DND-41 (cell line): ENCODE results near the gene ZC3H10.

ENCODE experiments used
- ATAC-seq: fragments of 200-7000 bp; cut with Tn5 transposase; 3 replicates; pipeline ENCODE4 v1.9.1; 2021; ENCODE audit warnings: low read depth; ENCODE audit not compliant: insufficient read depth
- DNase-seq: peaks from one replicate; pipeline ENCODE4 v3.0.0-alpha.2; 2020
- H2AFZ ChIP-seq: 2 replicates; pipeline ENCODE4 v1.6.0; 2012; ENCODE audit warnings: low read depth, low read length
- H3K27ac ChIP-seq: 2 replicates; pipeline ENCODE4 v1.5.1; 2012; ENCODE audit warnings: low read length, inconsistent platforms
- H3K27me3 ChIP-seq: fragments of 200-600 bp; sonication (generic); 2 replicates; pipeline ENCODE4 v1.6.0; 2012; ENCODE audit warnings: low read length, mild to moderate bottlenecking, inconsistent platforms; ENCODE audit not compliant: insufficient read depth, poor library complexity
- H3K36me3 ChIP-seq: 2 replicates; pipeline ENCODE4 v1.5.1; 2012; ENCODE audit warnings: low read length, inconsistent platforms; ENCODE audit not compliant: insufficient read depth
- H3K4me1 ChIP-seq: 2 replicates; pipeline ENCODE4 v1.5.1; 2012; ENCODE audit warnings: mild to moderate bottlenecking, low read length; ENCODE audit not compliant: insufficient read depth
- H3K4me2 ChIP-seq: 2 replicates; pipeline ENCODE4 v1.6.0; 2012; ENCODE audit warnings: mild to moderate bottlenecking, moderate library complexity, low read length, inconsistent platforms; ENCODE audit not compliant: insufficient read depth
- H3K4me3 ChIP-seq, 2 experiments: fragments of 200-600 bp in 1 of 2; shearing (Covaris generic) in 1 of 2; 2 replicates each; pipeline ENCODE4 v1.5.1; 2012 to 2016; ENCODE audit warnings: inconsistent platforms in 2 of 2, low read length in 2 of 2, mild to moderate bottlenecking in 2 of 2, low read depth in 1 of 2, moderate library complexity in 1 of 2
- H3K79me2 ChIP-seq: 2 replicates; pipeline ENCODE4 v1.6.0; 2012; ENCODE audit warnings: low read length, inconsistent platforms; ENCODE audit not compliant: insufficient read depth
- H3K9ac ChIP-seq: 2 replicates; pipeline ENCODE4 v1.6.0; 2012; ENCODE audit warnings: low read depth, mild to moderate bottlenecking, inconsistent platforms, low read length, moderate library complexity
- H3K9me3 ChIP-seq: 2 replicates; pipeline ENCODE4 v1.5.1; 2012; ENCODE audit warnings: low read length, moderate library complexity, mild to moderate bottlenecking, inconsistent platforms; ENCODE audit not compliant: insufficient read depth, severe bottlenecking
- H4K20me1 ChIP-seq: 2 replicates; pipeline ENCODE4 v1.6.0; 2012; ENCODE audit warnings: low read length; ENCODE audit not compliant: insufficient read depth
- EZH2 ChIP-seq: IDR thresholded peaks from 3 replicates; pipeline ENCODE4 v1.6.1; 2012; ENCODE audit warnings: borderline replicate concordance, low read depth, mild to moderate bottlenecking, moderate library complexity, low read length, inconsistent platforms; ENCODE audit not compliant: severe bottlenecking
- TF ChIP-seq, protein P1 (sequence below): IDR thresholded peaks from 2 replicates; pipeline ENCODE4 v1.5.1; 2012; ENCODE audit warnings: borderline replicate concordance, low read length, moderate library complexity, mild to moderate bottlenecking; ENCODE audit not compliant: poor library complexity, severe bottlenecking; ENCODE audit errors: extremely low read depth

ZC3H10 gene

DNA sequence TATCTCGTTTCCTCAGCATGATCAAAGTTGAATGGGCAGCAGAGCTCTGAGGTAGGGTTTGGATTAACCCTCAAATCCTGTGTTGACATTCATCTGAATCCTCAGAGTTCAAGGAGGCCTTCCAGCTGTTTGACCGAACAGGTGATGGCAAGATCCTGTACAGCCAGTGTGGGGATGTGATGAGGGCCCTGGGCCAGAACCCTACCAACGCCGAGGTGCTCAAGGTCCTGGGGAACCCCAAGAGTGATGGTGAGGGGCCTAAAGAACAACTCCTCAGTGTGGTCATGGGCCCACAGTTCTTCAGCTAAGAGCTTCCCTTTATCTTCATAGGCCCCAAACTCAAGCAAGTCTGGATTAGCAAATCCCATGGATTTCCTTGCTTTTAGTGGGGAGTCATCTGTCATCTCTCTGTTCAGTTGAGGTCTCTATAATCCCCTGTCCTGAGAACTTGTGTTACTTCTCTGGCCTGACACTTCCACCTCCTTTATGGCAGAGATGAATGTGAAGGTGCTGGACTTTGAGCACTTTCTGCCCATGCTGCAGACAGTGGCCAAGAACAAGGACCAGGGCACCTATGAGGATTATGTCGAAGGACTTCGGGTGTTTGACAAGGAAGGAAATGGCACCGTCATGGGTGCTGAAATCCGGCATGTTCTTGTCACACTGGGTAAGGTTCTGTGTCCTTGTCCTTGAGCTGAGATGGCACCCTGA is 41.6 kb downstream of the ZC3H10 start:
- peaks cover 67% of the 10 kb centered on the region for H3K36me3 ChIP-seq
- H2AFZ ChIP-seq: no peak overlapping the region
- no peak for ATAC-seq
- H3K27me3 ChIP-seq: no peaks in the 10 kb centered on the region
- H4K20me1 ChIP-seq: peaks cover 13% of the 10 kb centered on the region
- no peak for DNase-seq
- no peaks in the 10 kb centered on the region for H3K9me3 ChIP-seq
- peaks cover 58% of the 10 kb centered on the region for H3K4me1 ChIP-seq
- TF ChIP-seq, protein P1, sequence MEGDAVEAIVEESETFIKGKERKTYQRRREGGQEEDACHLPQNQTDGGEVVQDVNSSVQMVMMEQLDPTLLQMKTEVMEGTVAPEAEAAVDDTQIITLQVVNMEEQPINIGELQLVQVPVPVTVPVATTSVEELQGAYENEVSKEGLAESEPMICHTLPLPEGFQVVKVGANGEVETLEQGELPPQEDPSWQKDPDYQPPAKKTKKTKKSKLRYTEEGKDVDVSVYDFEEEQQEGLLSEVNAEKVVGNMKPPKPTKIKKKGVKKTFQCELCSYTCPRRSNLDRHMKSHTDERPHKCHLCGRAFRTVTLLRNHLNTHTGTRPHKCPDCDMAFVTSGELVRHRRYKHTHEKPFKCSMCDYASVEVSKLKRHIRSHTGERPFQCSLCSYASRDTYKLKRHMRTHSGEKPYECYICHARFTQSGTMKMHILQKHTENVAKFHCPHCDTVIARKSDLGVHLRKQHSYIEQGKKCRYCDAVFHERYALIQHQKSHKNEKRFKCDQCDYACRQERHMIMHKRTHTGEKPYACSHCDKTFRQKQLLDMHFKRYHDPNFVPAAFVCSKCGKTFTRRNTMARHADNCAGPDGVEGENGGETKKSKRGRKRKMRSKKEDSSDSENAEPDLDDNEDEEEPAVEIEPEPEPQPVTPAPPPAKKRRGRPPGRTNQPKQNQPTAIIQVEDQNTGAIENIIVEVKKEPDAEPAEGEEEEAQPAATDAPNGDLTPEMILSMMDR: no peak
- no peak for TF ChIP-seq EZH2
- peak overlapping the region; percentile 67 to 69; a peak in 3 of 4 replicates for H3K4me3 ChIP-seq
- peak overlapping the region; percentile 78 for H3K4me2 ChIP-seq
- H3K79me2 ChIP-seq: peaks cover 60% of the 10 kb centered on the region
- H3K9ac ChIP-seq: peak overlapping the region; percentile 89
- H3K27ac ChIP-seq: peak overlapping the region; percentile 89

DNA sequence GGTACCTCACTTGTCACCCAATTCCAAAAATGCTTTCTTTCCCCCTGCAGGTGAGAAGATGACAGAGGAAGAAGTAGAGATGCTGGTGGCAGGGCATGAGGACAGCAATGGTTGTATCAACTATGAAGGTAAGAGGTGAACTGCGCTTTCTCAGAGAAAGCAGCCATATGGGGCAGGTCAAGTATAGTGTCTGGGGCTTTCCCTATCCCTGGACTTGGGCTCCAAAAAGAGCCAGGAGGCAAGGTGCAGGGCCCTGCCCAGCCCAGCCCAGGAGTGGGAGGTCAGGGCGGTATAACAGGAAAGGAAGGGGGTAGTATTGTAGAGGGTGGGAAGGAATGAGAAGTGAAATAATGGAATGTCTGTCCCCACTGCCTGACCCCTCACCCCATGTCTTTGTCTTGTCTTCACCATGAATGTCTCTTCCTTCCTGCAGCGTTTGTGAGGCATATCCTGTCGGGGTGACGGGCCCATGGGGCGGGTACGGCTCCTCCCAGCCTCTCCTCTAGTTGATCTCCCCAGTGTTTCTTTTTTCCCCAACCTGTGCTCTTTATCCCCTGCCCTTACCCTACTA is 42.2 kb downstream of the ZC3H10 start:
- Histone ChIP-seq H4K20me1 (peaks cover 13% of the 10 kb centered on the region), H3K27me3 (no peaks in the 10 kb centered on the region), H3K9me3 (no peaks in the 10 kb centered on the region), H3K4me1 (peaks cover 53% of the 10 kb centered on the region), H3K9ac (peak overlapping the region; percentile 89), H3K36me3 (peaks cover 67% of the 10 kb centered on the region), H3K79me2 (peaks cover 58% of the 10 kb centered on the region), H3K4me3 (peak overlapping the region in 1 of 2 experiments; percentile 69; a peak in 2 of 4 replicates), H3K27ac (peak overlapping the region; percentile 89), H2AFZ (no peak overlapping the region), H3K4me2 (peak overlapping the region; percentile 78)
- ATAC-seq (no peak; the same call in 2 of the 3 replicates), DNase-seq (peak; percentile 49)
- TF ChIP-seq, protein P1: peak; percentile 1
- no peak for TF ChIP-seq EZH2

DNA sequence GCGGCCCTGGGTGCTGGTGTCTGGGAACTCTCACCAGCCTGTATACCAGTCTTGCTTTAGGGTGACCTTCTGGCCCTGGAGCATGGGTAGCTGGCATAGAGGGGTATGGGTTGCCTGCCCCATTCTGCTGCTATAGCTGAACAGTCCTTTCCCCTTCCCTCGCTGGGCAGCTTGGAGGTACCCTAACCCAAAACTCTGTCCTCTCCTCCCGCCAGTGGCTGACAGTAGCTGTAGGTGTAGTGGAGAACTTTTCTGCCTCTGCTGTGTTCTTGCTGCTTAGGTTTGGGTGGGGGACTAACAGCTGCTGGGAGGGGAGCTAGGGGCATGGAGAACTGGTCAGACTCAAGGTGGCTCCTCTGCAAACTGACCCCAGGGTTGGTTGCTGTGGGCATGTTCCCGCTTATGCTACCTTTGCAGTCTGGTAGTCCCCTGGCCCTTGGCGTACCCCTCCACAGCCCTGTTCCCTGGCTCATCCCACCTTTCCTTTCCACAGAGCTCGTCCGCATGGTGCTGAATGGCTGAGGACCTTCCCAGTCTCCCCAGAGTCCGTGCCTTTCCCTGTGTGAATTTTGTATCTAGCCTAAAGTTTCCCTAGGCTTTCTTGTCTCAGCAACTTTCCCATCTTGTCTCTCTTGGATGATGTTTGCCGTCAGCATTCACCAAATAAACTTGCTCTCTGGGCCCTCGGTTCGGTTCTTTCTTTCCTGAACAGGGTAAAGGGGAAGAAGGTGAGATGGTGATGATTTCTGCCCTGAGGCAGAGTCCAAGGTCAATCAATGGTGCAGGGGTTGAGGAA is 43.0 kb downstream of the ZC3H10 start:
- no peak overlapping the region for H2AFZ ChIP-seq

More for the DNA sequence above, 43.0 kb downstream of the ZC3H10 start:
- peaks cover 13% of the 10 kb centered on the region for H4K20me1 ChIP-seq
- H3K27me3 ChIP-seq: no peaks in the 10 kb centered on the region
- H3K9ac ChIP-seq: peak overlapping the region; percentile 89; the same call in 1 of the 2 replicates
- H3K79me2 ChIP-seq: peaks cover 55% of the 10 kb centered on the region
- TF ChIP-seq, protein P1: no peak
- no peak for TF ChIP-seq EZH2
- DNase-seq (no peak), ATAC-seq (no peak)
- peaks cover 48% of the 10 kb centered on the region for H3K4me1 ChIP-seq
- peaks cover 67% of the 10 kb centered on the region for H3K36me3 ChIP-seq
- no peaks in the 10 kb centered on the region for H3K9me3 ChIP-seq
- H3K4me3 ChIP-seq: peak overlapping the region in 1 of 2 experiments; percentile 69; a peak in 2 of 4 replicates
- H3K27ac ChIP-seq: peak overlapping the region; percentile 58
- peak overlapping the region; percentile 78 for H3K4me2 ChIP-seq
